Middle frontal gyrus (tissue), 1 donor: Measurements from ENCODE around the gene KIF27.
"Not testable (repeated sequence)": the region's sequence is repeated elsewhere in the genome, so short reads cannot be mapped to it uniquely, and the experiment has no call there.

Source experiments
- DNase-seq: peaks from one replicate; pipeline ENCODE4 v3.0.0-alpha.2; 2015; ENCODE audit warnings: low spot score; ENCODE audit errors: extremely low spot score

KIF27 gene

DNA sequence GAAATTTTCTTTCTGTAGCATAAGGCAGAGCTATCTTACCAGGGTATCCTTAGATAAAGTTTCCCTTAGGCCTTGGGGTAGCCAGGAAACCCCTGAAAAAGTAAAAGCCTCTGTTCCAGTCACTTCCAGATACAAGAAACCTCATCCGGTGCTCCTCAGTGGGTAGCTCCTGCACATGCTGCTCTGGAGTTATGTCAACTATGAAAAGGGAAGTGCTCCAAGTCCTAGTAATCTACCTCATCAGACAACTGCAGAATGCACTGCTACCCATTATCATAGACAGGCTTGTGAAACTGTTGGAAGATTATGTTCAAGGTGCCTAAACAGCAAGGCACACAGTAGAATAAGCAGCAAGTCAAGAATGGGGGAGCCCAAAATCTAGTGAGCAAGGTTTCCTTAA is 112.0 kb downstream of the KIF27 start:
- not testable (repeated sequence) for DNase-seq

DNA sequence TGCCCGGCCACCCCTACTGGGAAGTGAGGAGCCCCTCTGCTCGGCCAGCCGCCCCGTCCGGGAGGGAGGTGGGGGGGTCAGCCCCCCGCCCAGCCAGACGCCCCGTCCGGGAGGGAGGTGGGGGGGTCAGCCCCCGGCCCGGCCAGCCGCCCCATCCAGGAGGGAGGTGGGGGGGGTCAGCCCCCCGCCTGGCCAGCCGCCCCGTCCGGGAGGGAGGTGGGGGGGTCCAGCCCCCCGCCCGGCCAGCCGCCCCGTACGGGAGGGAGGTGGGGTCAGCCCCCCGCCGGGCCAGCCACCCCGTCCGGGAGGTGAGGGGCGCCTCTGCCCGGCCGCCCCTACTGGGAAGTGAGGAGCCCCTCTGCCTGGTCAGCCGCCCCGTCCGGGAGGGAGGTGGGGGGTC is 116.8 kb downstream of the KIF27 start:
- not testable (repeated sequence) for DNase-seq

DNA sequence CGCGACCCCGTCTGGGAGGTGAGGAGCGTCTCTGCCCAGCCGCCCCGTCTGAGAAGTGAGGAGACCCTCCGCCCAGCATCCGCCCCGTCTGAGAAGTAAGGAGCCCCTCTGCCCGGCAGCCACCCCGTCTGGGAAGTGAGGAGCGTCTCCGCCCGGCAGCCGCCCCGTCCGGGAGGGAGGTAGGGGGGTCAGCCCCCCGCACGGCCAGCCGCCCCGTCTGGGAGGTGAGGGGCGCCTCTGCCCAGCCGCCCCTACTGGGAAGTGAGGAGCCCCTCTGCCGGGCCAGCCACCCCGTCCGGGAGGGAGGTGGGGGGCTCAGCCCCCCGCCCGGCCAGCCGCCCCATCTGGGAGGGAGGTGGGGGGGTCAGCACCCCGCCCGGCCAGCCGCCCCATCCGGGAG is 117.3 kb downstream of the KIF27 start:
- not testable (repeated sequence) for DNase-seq

DNA sequence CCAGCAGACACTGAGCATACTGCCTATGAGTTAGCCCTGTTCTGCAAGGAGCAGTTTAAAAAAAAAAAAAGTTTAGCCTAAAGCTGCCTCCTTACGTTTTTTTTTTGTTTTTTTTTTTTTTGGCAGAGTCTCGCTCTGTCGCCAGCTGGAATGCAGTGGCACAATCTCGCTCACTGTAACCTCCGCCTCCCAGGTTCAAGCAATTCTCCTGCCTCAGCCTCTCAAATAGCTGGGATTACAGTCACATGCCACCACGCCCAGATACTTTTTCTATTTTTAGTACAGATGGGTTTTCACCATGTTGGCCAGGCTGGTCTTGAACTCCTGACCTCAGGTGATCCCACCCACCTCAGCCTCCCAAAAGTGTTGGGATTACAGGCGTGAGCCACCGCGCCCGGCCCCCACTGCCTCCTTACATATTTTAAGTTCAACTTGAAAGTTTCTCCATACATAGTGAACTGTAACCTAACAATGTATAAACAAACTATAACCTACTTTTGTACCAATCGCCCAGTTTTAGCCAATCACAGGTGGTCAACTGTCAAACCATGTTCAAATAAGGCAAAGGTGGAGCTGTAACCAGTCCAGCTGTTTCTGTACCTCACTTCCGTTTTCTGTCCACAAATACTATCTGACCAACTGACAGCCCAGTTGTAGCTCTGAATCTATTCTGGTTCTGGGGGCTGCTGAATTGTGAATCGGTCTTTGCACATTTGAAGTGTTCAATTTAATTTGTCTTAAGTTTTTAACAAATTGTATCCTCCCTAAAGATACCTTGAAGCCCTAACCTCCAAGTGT is 120.8 kb downstream of the KIF27 start:
- DNase-seq: no peak

DNA sequence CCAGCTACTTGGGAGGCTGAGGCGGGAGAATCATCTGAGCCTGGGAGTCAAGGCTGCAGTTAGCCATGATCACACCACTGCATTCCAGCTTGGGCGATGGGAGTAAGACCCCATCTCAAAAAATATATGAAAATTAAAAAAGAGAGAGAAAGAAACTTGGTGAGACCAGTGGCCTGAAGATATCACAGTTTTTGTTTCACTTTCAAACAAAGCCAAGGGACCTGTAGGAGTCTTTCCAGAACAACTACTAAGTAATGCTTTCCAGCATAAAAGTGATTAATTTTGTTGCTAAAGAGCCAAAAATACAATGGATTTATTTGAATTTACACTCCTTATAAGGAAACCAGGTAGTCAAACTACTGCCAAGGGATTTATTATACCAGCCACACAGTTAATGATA is 127.2 kb downstream of the KIF27 start:
- DNase-seq: no peak

DNA sequence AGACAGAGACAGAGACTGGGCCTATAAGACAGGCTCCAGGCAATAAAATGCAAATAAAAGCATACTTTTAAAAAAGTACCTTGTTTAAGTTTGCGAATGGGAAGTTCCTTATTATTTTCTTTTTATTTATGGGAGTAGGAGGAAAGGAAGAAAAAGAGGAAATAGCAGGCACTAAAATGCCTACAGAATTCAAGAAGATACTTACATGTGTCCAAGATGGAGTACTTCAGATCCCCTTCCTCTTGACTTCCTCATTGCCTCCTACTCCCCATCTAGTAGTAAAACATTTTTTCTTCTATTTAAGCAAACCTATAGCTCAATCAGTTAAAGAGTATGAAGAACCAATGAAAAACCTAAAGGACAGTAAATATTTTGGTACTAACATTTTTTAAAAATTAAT is 128.5 kb downstream of the KIF27 start:
- no peak for DNase-seq
